Calu3 (cell line): ENCODE data around the gene WNT7B. TPM values are rescaled to one million over a fixed set of nuclear protein-coding genes. Genes with fewer than 3 reads are reported as not detected.

ENCODE experiments used
- BruUV-seq: library from RNA; stranded (reverse); fragments of 400-500 nt; replicated peaks from 2 replicates; lab custom pipeline; 2021; lab: Mats Ljungman, UMichigan
- CTCF ChIA-PET: fragments of 300-600 bp; sonication (Branson Sonifier 250); formaldehyde crosslinking; loops from one replicate; lab custom pipeline; 2022; ENCODE audit warnings: antibody characterized with exemption; lab: Charles Lee
- DNase-seq: peaks from one replicate; pipeline ENCODE4 v3.0.0; 2022
- H3K27ac Mint-ChIP-seq: one replicate; pipeline ENCODE4 v1.8.0; 2022; ENCODE audit warnings: mixed read lengths; ENCODE audit not compliant: unreplicated experiment
- H3K27me3 Mint-ChIP-seq: one replicate; pipeline ENCODE4 v1.8.0; 2022; ENCODE audit warnings: mixed read lengths; ENCODE audit not compliant: unreplicated experiment
- H3K36me3 Mint-ChIP-seq: one replicate; pipeline ENCODE4 v1.8.0; 2022; ENCODE audit warnings: mild to moderate bottlenecking, moderate library complexity, mixed read lengths; ENCODE audit not compliant: insufficient read depth, unreplicated experiment
- H3K4me1 Mint-ChIP-seq: one replicate; pipeline ENCODE4 v1.8.0; 2022; ENCODE audit warnings: mild to moderate bottlenecking, low read depth, mixed read lengths; ENCODE audit not compliant: unreplicated experiment
- H3K4me3 Mint-ChIP-seq: one replicate; pipeline ENCODE4 v1.8.0; 2022; ENCODE audit warnings: mild to moderate bottlenecking, low read depth, moderate library complexity, mixed read lengths; ENCODE audit not compliant: unreplicated experiment
- H3K9me3 Mint-ChIP-seq: one replicate; pipeline ENCODE4 v1.8.0; 2022; ENCODE audit warnings: low read depth, mixed read lengths; ENCODE audit not compliant: unreplicated experiment
- CTCF ChIP-seq: fragments of 200-600 bp; IDR thresholded peaks from one replicate; pipeline ENCODE4 v1.8.0; 2022; ENCODE audit warnings: antibody characterized with exemption; ENCODE audit not compliant: unreplicated experiment
- intact Hi-C: fragments of 100-400 bp; cut with micrococcal nuclease; formaldehyde crosslinking; loops from one replicate; pipeline ENCODE4 v1.10.0; 2022; ENCODE audit not compliant: unreplicated experiment
- total RNA-seq: library from RNA; stranded (reverse); gene quantifications from 2 replicates; pipeline ENCODE4 v1.2.3, GENCODE V29; 2022

The WNT7B gene
- total RNA-seq, 1 experiment from 2014 or later: 100.0 TPM

- BruUV-seq: no TSS peak
- no peak overlapping the region for H3K27ac Mint-ChIP-seq
- H3K36me3 Mint-ChIP-seq: peaks cover 10% of the 10 kb centered on the region
- intact Hi-C loops: no loop called here
- H3K27me3 Mint-ChIP-seq: peaks cover 18% of the 10 kb centered on the region
- no peaks in the 10 kb centered on the region for H3K9me3 Mint-ChIP-seq
- DNase-seq: no peak
- H3K4me1 Mint-ChIP-seq: no peaks in the 10 kb centered on the region
- CTCF ChIA-PET: interaction anchor here (0.6 to 1.3 kb wide), 2 partner anchors 14 to 1295 kb away, joined by 3 to 4 read pairs; no protein-coding TSS in a partner anchor
- no peak overlapping the region for H3K4me3 Mint-ChIP-seq
- TF ChIP-seq CTCF: no peak
These were observed 42.4 kb upstream of the WNT7B start for GRCh38 chr22:46019351-46019750.

- Mint-ChIP-seq H3K36me3 (peaks cover 15% of the 10 kb centered on the region), H3K9me3 (no peaks in the 10 kb centered on the region), H3K27ac (no peak overlapping the region), H3K4me3 (no peak overlapping the region), H3K27me3 (peaks cover 14% of the 10 kb centered on the region), H3K4me1 (no peaks in the 10 kb centered on the region)
- CTCF ChIA-PET: interaction anchor here (1.0 to 1.3 kb wide), 2 partner anchors 13 to 98 kb away, joined by 3 to 4 read pairs; no protein-coding TSS in a partner anchor
- no TSS peak for BruUV-seq
- intact Hi-C loops: no loop called here
- no peak for TF ChIP-seq CTCF
- DNase-seq: no peak
These were observed 41.9 kb upstream of the WNT7B start for GRCh38 chr22:46018859-46019258.

- Mint-ChIP-seq H3K4me3 (no peak overlapping the region), H3K27ac (peak overlapping the region; percentile 17), H3K9me3 (no peaks in the 10 kb centered on the region), H3K36me3 (peaks cover 31% of the 10 kb centered on the region), H3K4me1 (no peaks in the 10 kb centered on the region), H3K27me3 (peaks cover under 1% of the 10 kb centered on the region)
- BruUV-seq: no TSS peak
- intact Hi-C loops: no loop called here
- no peak for TF ChIP-seq CTCF
- CTCF ChIA-PET: interaction anchor here (0.9 kb wide), 1 partner anchor 18 kb away, joined by 3 read pairs; no protein-coding TSS in a partner anchor
- DNase-seq: no peak
These were observed 40.2 kb upstream of the WNT7B start for GRCh38 chr22:46017166-46017565.

- peak; percentile 98 for DNase-seq
- intact Hi-C loops: no loop called here
- Mint-ChIP-seq H3K4me3 (peak overlapping the region; percentile 89), H3K36me3 (peaks cover 35% of the 10 kb centered on the region), H3K9me3 (no peaks in the 10 kb centered on the region), H3K27me3 (no peaks in the 10 kb centered on the region), H3K27ac (peak overlapping the region; percentile 55), H3K4me1 (no peaks in the 10 kb centered on the region)
- peak; percentile 78 for TF ChIP-seq CTCF
- TSS peak; percentile 68 for BruUV-seq
- CTCF ChIA-PET: interaction anchor here (0.9 to 2.8 kb wide), 5 partner anchors 8 to 103 kb away, joined by 5 to 20 read pairs (median 7); no protein-coding TSS in a partner anchor
These were observed 36.8 kb upstream of the WNT7B start for GRCh38 chr22:46013460-46014416.
